HG02973 (cell line): Measurements from ENCODE around the gene DPP7.
"Not testable (repeated sequence)": the region's sequence is repeated elsewhere in the genome, so short reads cannot be mapped to it uniquely, and the experiment has no call there.

Source experiments
- ATAC-seq: cut with Tn5 transposase; IDR thresholded peaks from one replicate; pipeline ENCODE4 v1.9.1; 2021; ENCODE audit warnings: moderate library complexity; ENCODE audit not compliant: unreplicated experiment

DPP7 gene

GRCh38 chr9:137075275-137075775, 39.2 kb downstream of the DPP7 start:
- ATAC-seq = no peak

DNA sequence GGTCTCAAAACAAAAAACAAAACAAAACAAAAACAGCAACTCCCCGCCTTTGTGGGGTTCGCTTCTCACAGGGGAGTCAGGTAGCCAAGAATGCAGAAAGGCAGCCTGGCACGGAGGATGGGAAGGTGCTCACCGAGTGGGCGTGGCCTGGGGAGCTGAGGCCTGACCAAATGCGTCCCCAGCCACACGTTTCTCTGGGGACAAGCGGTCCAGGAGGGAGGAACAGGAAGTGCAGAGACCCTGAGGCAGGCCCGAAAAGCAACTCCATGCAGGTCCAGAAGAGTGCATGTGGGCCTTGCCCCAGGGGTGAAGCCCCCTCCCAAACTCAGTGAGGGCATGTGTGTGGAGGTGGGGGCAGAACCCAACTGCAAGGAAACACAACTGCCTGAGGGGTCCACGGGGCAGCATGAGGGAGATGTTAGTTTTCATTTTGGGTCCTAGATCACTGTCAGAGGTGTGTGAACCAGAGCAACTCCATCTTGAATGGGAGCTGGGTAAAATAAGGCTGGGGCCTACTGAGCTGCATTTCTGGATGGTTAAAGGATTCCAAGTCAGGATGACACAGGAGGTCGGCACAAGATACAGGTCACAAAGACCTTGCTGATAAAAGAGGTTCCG, 39.8 kb downstream of the DPP7 start:
- no peak for ATAC-seq

GRCh38 chr9:137073992-137074399, 40.5 kb downstream of the DPP7 start:
- ATAC-seq = no peak

DNA sequence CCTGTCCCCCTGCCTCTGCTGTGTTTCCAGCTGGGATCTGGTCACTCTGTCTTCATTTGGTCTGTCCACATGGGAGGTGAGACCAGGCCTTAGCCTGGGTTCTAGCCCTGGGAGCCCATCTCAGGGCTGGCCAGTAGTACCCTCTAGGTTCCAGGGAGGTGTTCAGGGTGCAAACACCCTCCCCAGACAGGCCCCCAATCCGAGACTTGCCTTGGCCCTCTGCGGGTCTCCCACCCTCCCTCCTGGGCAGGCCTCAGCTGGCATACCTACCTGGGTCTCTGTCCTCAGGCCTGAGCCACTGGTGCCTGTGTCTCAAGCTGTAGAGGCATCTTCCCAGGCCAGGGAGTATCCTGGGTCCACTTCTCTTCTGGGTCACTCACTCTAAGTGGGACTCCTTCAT, 43.3 kb downstream of the DPP7 start:
- ATAC-seq = no peak

DNA sequence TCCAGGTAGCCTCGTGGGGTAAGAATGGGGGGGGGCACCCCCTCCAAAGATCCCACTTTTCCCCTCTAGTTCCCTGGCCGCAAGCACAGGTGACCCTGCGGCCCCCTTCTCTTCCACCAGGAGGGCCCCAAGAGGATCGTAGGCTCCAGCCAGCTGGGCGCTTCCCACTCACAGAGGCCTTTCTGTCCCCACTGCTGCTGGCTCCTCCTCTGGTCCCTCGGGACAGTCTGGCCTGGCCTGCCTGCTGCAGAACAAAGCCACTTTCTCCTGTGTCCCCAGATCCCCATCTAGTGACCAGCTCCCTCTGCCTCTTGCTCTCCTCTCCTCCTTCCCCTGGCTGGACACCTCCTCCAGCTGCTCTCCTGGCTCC, 43.6 kb downstream of the DPP7 start:
- ATAC-seq = peak; percentile 7

GRCh38 chr9:137070201-137070905, 44.2 kb downstream of the DPP7 start, which contains the start of gene SAPCD2:
Gene SAPCD2 (minus strand): TSS chr9:137070557. CDS start chr9:137070460, 97 bp downstream.
- ATAC-seq = peak; percentile 59

- ATAC-seq = no peak
Observed at GRCh38 chr9:137069508-137070091, 44.9 kb downstream of the DPP7 start.

DNA sequence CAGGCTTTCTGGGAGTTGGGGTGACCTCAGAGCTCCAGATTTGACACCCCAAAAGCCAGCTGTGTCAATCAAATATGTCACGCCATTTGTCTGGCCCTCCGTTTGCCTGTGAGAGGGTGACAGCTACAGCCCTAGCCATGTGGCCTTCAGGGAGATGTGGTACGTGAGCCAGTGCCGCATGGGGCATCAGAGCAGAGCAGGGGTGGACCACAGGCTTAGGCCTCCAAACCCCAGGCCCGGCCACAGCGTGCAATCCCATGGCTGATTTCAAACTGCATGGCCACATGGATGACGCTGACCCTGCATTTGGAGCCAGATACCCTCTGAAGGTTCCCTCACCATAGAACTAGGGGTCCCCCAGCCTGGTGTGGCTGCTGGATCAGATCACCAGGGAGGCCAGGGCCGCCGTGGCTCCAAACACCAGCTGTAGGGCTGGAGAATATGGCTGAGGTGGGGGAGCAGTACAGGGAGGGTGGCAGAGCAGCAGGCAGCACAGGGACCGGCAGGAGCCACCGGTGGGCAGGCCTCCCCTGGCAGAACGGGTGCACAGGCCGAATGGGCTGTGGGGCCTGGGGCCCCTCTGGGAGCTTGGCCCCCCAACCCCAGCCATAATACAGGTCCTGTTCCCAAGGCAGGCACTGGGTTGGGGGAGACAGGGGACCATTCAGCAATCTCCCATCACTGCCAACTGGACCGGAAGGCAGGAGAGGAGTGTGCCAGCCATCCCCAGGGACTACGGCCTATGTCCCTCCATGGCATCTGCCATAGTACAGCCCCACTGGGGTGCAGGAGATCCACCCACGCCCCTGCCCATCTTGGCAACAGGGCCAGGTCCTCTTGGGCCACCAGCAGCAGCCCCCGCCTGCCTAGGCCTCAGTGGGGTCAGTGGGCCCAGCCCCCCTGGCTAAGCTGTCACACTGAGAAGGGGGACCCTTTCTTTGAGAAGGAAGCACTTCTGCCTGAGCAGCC, 45.7 kb downstream of the DPP7 start:
- no peak for ATAC-seq

DNA sequence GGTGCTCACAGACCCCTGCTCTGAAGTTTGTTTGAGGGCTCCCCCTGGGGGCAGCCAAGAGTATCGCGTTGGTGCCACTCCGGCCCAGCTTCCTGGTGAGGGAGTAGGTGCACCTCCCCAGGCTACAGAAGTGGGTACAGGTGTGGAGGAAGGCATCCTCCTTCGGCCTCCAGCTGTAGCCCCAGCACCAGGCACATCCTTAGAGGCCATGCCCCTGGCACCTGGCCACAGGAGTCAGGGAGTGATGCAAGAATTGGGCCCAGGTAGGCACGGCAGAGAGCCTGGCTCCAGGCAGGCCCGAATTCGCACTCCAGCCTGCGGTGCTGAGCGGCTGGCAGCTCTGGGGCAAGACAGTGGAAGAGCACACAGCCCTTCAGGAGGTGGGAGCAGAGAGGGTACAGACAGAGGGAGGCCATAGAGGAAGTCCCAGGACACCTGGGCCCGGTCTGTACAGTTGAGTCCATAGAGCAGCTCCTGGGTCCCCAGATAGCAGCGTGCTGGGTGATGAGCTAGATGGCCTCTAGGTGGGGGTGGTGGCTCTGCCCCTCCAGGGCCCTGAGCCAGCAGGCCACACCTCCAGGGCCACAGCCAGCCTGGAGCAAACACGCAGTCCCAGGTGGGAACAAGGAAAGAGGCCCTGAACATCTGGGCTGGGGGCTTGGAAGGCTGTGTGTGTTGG, 46.5 kb downstream of the DPP7 start:
- ATAC-seq = peak; percentile 30

- ATAC-seq = no peak
Observed at GRCh38 chr9:137066096-137066861, 48.3 kb downstream of the DPP7 start.

DNA sequence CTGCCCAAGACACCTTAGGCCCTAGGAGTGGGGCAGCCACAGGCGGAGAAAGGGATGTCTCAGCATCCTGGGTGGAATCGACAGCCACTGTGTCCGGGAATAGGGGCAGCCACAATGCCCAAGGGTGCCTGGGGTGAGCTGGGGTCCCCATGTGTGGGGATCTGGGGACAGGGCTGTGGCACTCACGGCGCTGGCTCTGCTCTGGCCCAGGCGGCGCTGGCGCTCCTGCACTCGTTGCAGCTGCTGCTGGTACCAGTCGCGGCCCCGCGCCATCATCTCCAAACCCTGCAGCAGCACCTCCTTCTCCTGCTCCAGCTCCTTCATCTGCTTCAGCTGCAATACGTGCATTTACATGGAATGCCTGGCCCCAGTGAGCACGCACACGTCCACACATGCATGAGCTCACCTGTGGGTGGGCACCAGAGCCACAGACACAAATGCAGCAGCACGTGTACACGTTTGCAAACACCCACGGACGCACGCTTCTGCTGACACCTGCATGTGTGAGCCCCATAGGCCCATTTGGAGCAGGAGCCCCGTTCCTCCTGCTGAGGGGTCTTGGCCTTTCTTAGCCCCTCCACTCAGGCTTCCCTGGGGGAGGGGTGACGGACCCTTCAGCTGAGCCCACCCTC, 49.1 kb downstream of the DPP7 start:
- no peak for ATAC-seq

- no peak for ATAC-seq
Observed at GRCh38 chr9:137064880-137065164, 49.7 kb downstream of the DPP7 start.

DNA sequence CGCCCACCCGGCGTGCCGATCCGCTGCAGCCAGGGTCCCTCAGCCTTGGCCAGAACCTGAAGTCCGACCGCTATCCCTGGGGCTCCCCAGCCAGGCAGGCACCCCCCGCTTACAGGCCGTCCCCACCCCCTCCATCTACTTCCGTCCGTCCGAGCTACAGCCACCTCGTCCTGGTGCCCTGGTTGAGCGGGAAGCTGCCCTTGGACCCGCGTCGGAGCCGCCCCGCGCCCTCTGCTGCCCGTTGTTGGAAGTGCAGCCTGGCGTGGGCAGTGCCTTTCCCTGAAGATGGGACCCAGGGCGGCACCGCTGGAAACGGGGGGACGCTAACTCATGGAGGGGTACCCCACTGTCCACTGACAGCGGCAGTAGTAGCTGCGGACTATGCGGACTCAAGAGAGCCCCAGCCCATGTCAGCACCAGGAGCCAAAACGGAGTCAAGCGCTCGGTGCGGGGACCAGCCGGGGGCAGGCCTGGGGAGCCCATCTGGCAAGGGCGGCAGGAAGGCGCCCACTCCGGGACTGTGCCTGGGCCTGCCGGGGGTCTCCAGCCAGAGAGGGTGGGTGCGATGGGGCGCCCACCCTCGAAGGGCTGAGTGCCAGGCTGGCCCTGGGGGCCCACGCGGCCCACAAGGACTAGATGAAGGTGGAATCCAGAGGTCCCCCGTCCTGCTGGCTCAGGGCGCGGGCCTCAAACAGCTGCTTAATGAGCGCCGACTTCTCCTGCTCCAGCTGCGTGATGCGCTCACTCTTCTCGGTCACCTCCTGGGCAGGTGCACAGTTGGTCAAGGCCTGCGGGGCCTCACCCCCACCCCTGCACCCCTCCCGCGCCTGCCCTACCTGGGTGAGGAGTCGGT, 50.3 kb downstream of the DPP7 start:
- ATAC-seq = no peak

- no peak for ATAC-seq
Observed at GRCh38 chr9:137063311-137064026, 51.1 kb downstream of the DPP7 start.

GRCh38 chr9:137062798-137063197, 51.7 kb downstream of the DPP7 start:
- not testable (repeated sequence) for ATAC-seq

GRCh38 chr9:137062384-137062783, 52.1 kb downstream of the DPP7 start:
- no peak for ATAC-seq
